Activated naive CD8-positive, alpha-beta T cell treated with anti-CD3 and anti-CD28 coated beads, Interleukin-2, amount 10 ng/mL, durations not matched to agents 7 days and 5 days (primary cell): ENCODE data around the gene CETP. TPM values are rescaled to one million over a fixed set of nuclear protein-coding genes. Genes with fewer than 3 reads are reported as not detected.

Experiments used
- ATAC-seq: fragments of 150-1000 bp; cut with Tn5 transposase; one replicate; pipeline ENCODE4 v1.10.0; 2021; ENCODE audit warnings: low read depth, moderate library complexity
- POLR2A ChIA-PET: fragments of 350-600 bp; sonication (Branson Sonifier 250); formaldehyde crosslinking; loops from one replicate; lab custom pipeline; 2021; ENCODE audit warnings: antibody characterized with exemption; lab: Charles Lee
- DNase-seq: peaks from one replicate; pipeline ENCODE4 v3.0.0; 2021
- H3K27ac Mint-ChIP-seq: one replicate; pipeline ENCODE4 v1.8.0; 2022; ENCODE audit warnings: mild to moderate bottlenecking, mixed read lengths
- H3K27me3 Mint-ChIP-seq: one replicate; pipeline ENCODE4 v1.8.0; 2022; ENCODE audit warnings: mild to moderate bottlenecking, moderate library complexity, mixed read lengths
- H3K36me3 Mint-ChIP-seq: one replicate; pipeline ENCODE4 v1.8.0; 2021; ENCODE audit warnings: mild to moderate bottlenecking, mixed read lengths
- H3K4me1 Mint-ChIP-seq: one replicate; pipeline ENCODE4 v1.8.0; 2021; ENCODE audit warnings: mixed read lengths
- H3K4me3 Mint-ChIP-seq: one replicate; pipeline ENCODE4 v1.8.0; 2022; ENCODE audit warnings: mild to moderate bottlenecking, moderate library complexity, mixed read lengths
- H3K9me3 Mint-ChIP-seq: one replicate; pipeline ENCODE4 v1.8.0; 2021; ENCODE audit warnings: mixed read lengths
- total RNA-seq, 2 experiments: library from RNA; stranded (reverse); gene quantifications; one replicate each; pipeline ENCODE4 v1.2.3, GENCODE V29; 2021

CETP gene
- total RNA-seq, 2 experiments from 2014 or later = not detected

- POLR2A ChIA-PET = interaction anchor here (0.8 kb wide), 2 partner anchors 19 to 87 kb away, joined by 3 read pairs; partner anchors contain the start of gene HERPUD1
- no peaks in the 10 kb centered on the region for H3K36me3 Mint-ChIP-seq
- no peaks in the 10 kb centered on the region for H3K9me3 Mint-ChIP-seq
- peak overlapping the region; percentile 47 for H3K27ac Mint-ChIP-seq
- peaks cover 12% of the 10 kb centered on the region for H3K4me1 Mint-ChIP-seq
- ATAC-seq (no peak), DNase-seq (no peak)
- no peak overlapping the region for H3K4me3 Mint-ChIP-seq
- no peaks in the 10 kb centered on the region for H3K27me3 Mint-ChIP-seq
Observed at GRCh38 chr16:56950455-56950854, 11.3 kb upstream of the CETP start.

GRCh38 chr16:56950881-56951771 is 10.6 kb upstream of the CETP start:
- Mint-ChIP-seq H3K4me3 (no peak overlapping the region), H3K36me3 (no peaks in the 10 kb centered on the region), H3K27ac (peak overlapping the region; percentile 47), H3K27me3 (no peaks in the 10 kb centered on the region), H3K4me1 (peaks cover 12% of the 10 kb centered on the region), H3K9me3 (no peaks in the 10 kb centered on the region)
- ATAC-seq = peak; percentile 96
- peak; percentile 74 for DNase-seq
- POLR2A ChIA-PET = interaction anchor here (0.6 to 2.3 kb wide), 3 partner anchors 14 to 88 kb away, joined by 3 to 9 read pairs (median 3); partner anchors contain the start of gene HERPUD1

GRCh38 chr16:56953006-56953405 is 8.7 kb upstream of the CETP start:
- DNase-seq (no peak), ATAC-seq (no peak)
- peaks cover 12% of the 10 kb centered on the region for H3K4me1 Mint-ChIP-seq
- POLR2A ChIA-PET = interaction anchor here (2.3 kb wide), 1 partner anchor 21 kb away, joined by 9 read pairs; the partner anchor contains the start of gene HERPUD1
- H3K9me3 Mint-ChIP-seq = no peaks in the 10 kb centered on the region
- H3K4me3 Mint-ChIP-seq = no peak overlapping the region
- H3K27me3 Mint-ChIP-seq = no peaks in the 10 kb centered on the region
- H3K27ac Mint-ChIP-seq = no peak overlapping the region
- no peaks in the 10 kb centered on the region for H3K36me3 Mint-ChIP-seq

- Mint-ChIP-seq H3K27ac (no peak overlapping the region), H3K36me3 (no peaks in the 10 kb centered on the region), H3K27me3 (peaks cover 11% of the 10 kb centered on the region), H3K4me3 (no peak overlapping the region), H3K4me1 (peaks cover 5% of the 10 kb centered on the region), H3K9me3 (no peaks in the 10 kb centered on the region)
- DNase-seq (no peak), ATAC-seq (no peak)
- POLR2A ChIA-PET = no interaction called here
Observed at GRCh38 chr16:56956076-56956475, 5.7 kb upstream of the CETP start.

GRCh38 chr16:56956756-56957155 is 5.0 kb upstream of the CETP start:
- Mint-ChIP-seq H3K4me3 (no peak overlapping the region), H3K27me3 (peaks cover 11% of the 10 kb centered on the region), H3K9me3 (no peaks in the 10 kb centered on the region), H3K4me1 (no peaks in the 10 kb centered on the region), H3K36me3 (no peaks in the 10 kb centered on the region), H3K27ac (no peak overlapping the region)
- POLR2A ChIA-PET = no interaction called here
- ATAC-seq = no peak
- DNase-seq = no peak

GRCh38 chr16:56960681-56961281 is 969 bp upstream of the CETP start:
- DNase-seq = no peak
- POLR2A ChIA-PET = no interaction called here
- Mint-ChIP-seq H3K27me3 (peaks cover 11% of the 10 kb centered on the region), H3K9me3 (no peaks in the 10 kb centered on the region), H3K27ac (no peak overlapping the region), H3K36me3 (no peaks in the 10 kb centered on the region), H3K4me1 (peaks cover 16% of the 10 kb centered on the region), H3K4me3 (no peak overlapping the region)
- ATAC-seq = no peak

GRCh38 chr16:56961386-56961785 is 364 bp upstream of the CETP start:
- Mint-ChIP-seq H3K36me3 (no peaks in the 10 kb centered on the region), H3K27ac (no peak overlapping the region), H3K9me3 (no peaks in the 10 kb centered on the region), H3K4me3 (no peak overlapping the region), H3K4me1 (peaks cover 21% of the 10 kb centered on the region), H3K27me3 (peaks cover 11% of the 10 kb centered on the region)
- no peak for ATAC-seq
- no peak for DNase-seq
- POLR2A ChIA-PET = no interaction called here

GRCh38 chr16:56964243-56965148 is 2.7 kb downstream of the CETP start:
- Mint-ChIP-seq H3K27ac (peak overlapping the region; percentile 87), H3K9me3 (no peaks in the 10 kb centered on the region)

GRCh38 chr16:56965149-56966092 is 3.7 kb downstream of the CETP start:
- H3K27ac Mint-ChIP-seq = peak overlapping the region; percentile 87
- POLR2A ChIA-PET = interaction anchor here (0.8 to 3.3 kb wide), 10 partner anchors 9 to 119 kb away, joined by 3 to 26 read pairs (median 3); partner anchors contain the start of gene NLRC5
- peaks cover 21% of the 10 kb centered on the region for H3K4me1 Mint-ChIP-seq
- H3K36me3 Mint-ChIP-seq = no peaks in the 10 kb centered on the region
- ATAC-seq (peak; percentile 40), DNase-seq (no peak)
- no peaks in the 10 kb centered on the region for H3K9me3 Mint-ChIP-seq
- H3K4me3 Mint-ChIP-seq = peak overlapping the region; percentile 8
- H3K27me3 Mint-ChIP-seq = peaks cover under 1% of the 10 kb centered on the region

More at GRCh38 chr16:56964243-56965148, 2.7 kb downstream of the CETP start:
- no peak overlapping the region for H3K4me3 Mint-ChIP-seq
- peaks cover 7% of the 10 kb centered on the region for H3K27me3 Mint-ChIP-seq
- peaks cover 21% of the 10 kb centered on the region for H3K4me1 Mint-ChIP-seq
- DNase-seq = peak; percentile 99
- no peaks in the 10 kb centered on the region for H3K36me3 Mint-ChIP-seq
- ATAC-seq = peak; percentile 79
- POLR2A ChIA-PET = interaction anchor here (1.2 to 3.3 kb wide), 4 partner anchors 25 to 120 kb away, joined by 3 to 26 read pairs (median 11); partner anchors contain the start of gene NLRC5

- no peaks in the 10 kb centered on the region for H3K36me3 Mint-ChIP-seq
- peak overlapping the region; percentile 8 for H3K4me3 Mint-ChIP-seq
- peaks cover 23% of the 10 kb centered on the region for H3K4me1 Mint-ChIP-seq
- no peaks in the 10 kb centered on the region for H3K9me3 Mint-ChIP-seq
- H3K27me3 Mint-ChIP-seq = no peaks in the 10 kb centered on the region
- ATAC-seq (no peak), DNase-seq (no peak)
- POLR2A ChIA-PET = interaction anchor here (0.8 to 3.3 kb wide), 9 partner anchors 8 to 118 kb away, joined by 3 to 26 read pairs (median 3); partner anchors contain the start of gene NLRC5
- H3K27ac Mint-ChIP-seq = peak overlapping the region; percentile 87
Observed at GRCh38 chr16:56966093-56966475, 4.3 kb downstream of the CETP start.

- H3K4me1 Mint-ChIP-seq = peaks cover 23% of the 10 kb centered on the region
- no peaks in the 10 kb centered on the region for H3K9me3 Mint-ChIP-seq
- no peak overlapping the region for H3K27ac Mint-ChIP-seq
- no peak for DNase-seq
- POLR2A ChIA-PET = interaction anchor here (1.4 to 1.6 kb wide), 2 partner anchors 15 to 21 kb away, joined by 3 to 4 read pairs; partner anchors contain the start of gene NLRC5
- ATAC-seq = no peak
- no peaks in the 10 kb centered on the region for H3K36me3 Mint-ChIP-seq
- no peaks in the 10 kb centered on the region for H3K27me3 Mint-ChIP-seq
- H3K4me3 Mint-ChIP-seq = no peak overlapping the region
Observed at GRCh38 chr16:56967733-56968132, 6.0 kb downstream of the CETP start.

- ATAC-seq (no peak), DNase-seq (no peak)
- no peak overlapping the region for H3K27ac Mint-ChIP-seq
- no peaks in the 10 kb centered on the region for H3K9me3 Mint-ChIP-seq
- POLR2A ChIA-PET = interaction anchor here (1.1 to 2.3 kb wide), 4 partner anchors 12 to 38 kb away, joined by 4 to 8 read pairs (median 5); partner anchors contain the start of gene NLRC5
- H3K36me3 Mint-ChIP-seq = no peaks in the 10 kb centered on the region
- no peak overlapping the region for H3K4me3 Mint-ChIP-seq
- peaks cover 20% of the 10 kb centered on the region for H3K4me1 Mint-ChIP-seq
- no peaks in the 10 kb centered on the region for H3K27me3 Mint-ChIP-seq
Observed at GRCh38 chr16:56969769-56970168, 8.0 kb downstream of the CETP start.
